ENCODE results near the gene STAC2. TPM values are rescaled to one million over a fixed set of nuclear protein-coding genes. Genes with fewer than 3 reads are reported as not detected.

STAC2 gene
- total and polyA plus RNA-seq, 2 of the 13 experiments (the other 11 are each of a cell fraction or from before 2014, with no cell fraction given): not detected

GRCh38 chr17:39244600-39245570 lies 19.1 kb upstream of the STAC2 start (continued):
- TF ChIP-seq, protein P1, sequence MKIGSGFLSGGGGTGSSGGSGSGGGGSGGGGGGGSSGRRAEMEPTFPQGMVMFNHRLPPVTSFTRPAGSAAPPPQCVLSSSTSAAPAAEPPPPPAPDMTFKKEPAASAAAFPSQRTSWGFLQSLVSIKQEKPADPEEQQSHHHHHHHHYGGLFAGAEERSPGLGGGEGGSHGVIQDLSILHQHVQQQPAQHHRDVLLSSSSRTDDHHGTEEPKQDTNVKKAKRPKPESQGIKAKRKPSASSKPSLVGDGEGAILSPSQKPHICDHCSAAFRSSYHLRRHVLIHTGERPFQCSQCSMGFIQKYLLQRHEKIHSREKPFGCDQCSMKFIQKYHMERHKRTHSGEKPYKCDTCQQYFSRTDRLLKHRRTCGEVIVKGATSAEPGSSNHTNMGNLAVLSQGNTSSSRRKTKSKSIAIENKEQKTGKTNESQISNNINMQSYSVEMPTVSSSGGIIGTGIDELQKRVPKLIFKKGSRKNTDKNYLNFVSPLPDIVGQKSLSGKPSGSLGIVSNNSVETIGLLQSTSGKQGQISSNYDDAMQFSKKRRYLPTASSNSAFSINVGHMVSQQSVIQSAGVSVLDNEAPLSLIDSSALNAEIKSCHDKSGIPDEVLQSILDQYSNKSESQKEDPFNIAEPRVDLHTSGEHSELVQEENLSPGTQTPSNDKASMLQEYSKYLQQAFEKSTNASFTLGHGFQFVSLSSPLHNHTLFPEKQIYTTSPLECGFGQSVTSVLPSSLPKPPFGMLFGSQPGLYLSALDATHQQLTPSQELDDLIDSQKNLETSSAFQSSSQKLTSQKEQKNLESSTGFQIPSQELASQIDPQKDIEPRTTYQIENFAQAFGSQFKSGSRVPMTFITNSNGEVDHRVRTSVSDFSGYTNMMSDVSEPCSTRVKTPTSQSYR (CRISPR knock-in tag; IDR thresholded peaks at IDR 0.05; ENCODE audit: borderline replicate concordance): no peak
- no peak for TF ChIP-seq ZNF549 (CRISPR knock-in tag; IDR thresholded peaks at IDR 0.05)
- no peak; the same call in 1 of the 2 replicates for TF ChIP-seq FOXO1 (CRISPR knock-in tag; IDR thresholded peaks at IDR 0.05)
- no peak for TF ChIP-seq MAFK (conservative IDR thresholded peaks at IDR 0.05 in 1 of 2, IDR thresholded peaks at IDR 0.05 in 1 of 2; ENCODE audit: low read length in 2 of 2)
- TF ChIP-seq CHD4 (IDR thresholded peaks at IDR 0.05; ENCODE audit: borderline replicate concordance, low read length): no peak
- TF ChIP-seq PCBP2 (optimal IDR thresholded peaks at IDR 0.05; ENCODE audit: low read depth, low read length, poor library complexity, severe bottlenecking): no peak
- TF ChIP-seq MLX (CRISPR knock-in tag; IDR thresholded peaks at IDR 0.05): no peak
- peak; percentile 59; the same call in 1 of the 2 replicates for TF ChIP-seq GATAD2A (CRISPR knock-in tag; IDR thresholded peaks at IDR 0.05)
- TF ChIP-seq ZNF20 (CRISPR knock-in tag; IDR thresholded peaks at IDR 0.05): no peak
- TF ChIP-seq AFF4 (CRISPR knock-in tag; IDR thresholded peaks at IDR 0.05): no peak
- TF ChIP-seq, protein P2, sequence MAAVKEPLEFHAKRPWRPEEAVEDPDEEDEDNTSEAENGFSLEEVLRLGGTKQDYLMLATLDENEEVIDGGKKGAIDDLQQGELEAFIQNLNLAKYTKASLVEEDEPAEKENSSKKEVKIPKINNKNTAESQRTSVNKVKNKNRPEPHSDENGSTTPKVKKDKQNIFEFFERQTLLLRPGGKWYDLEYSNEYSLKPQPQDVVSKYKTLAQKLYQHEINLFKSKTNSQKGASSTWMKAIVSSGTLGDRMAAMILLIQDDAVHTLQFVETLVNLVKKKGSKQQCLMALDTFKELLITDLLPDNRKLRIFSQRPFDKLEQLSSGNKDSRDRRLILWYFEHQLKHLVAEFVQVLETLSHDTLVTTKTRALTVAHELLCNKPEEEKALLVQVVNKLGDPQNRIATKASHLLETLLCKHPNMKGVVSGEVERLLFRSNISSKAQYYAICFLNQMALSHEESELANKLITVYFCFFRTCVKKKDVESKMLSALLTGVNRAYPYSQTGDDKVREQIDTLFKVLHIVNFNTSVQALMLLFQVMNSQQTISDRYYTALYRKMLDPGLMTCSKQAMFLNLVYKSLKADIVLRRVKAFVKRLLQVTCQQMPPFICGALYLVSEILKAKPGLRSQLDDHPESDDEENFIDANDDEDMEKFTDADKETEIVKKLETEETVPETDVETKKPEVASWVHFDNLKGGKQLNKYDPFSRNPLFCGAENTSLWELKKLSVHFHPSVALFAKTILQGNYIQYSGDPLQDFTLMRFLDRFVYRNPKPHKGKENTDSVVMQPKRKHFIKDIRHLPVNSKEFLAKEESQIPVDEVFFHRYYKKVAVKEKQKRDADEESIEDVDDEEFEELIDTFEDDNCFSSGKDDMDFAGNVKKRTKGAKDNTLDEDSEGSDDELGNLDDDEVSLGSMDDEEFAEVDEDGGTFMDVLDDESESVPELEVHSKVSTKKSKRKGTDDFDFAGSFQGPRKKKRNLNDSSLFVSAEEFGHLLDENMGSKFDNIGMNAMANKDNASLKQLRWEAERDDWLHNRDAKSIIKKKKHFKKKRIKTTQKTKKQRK (IDR thresholded peaks at IDR 0.05; ENCODE audit: low read length): no peak
- TF ChIP-seq MIER2 (CRISPR knock-in tag; IDR thresholded peaks at IDR 0.05): 0 out of 2 replicates have a peak, but pooled peaks have one; percentile 18
- no peak for TF ChIP-seq SP1 (IDR thresholded peaks at IDR 0.05)
- TF ChIP-seq SP1 (CRISPR knock-in tag; IDR thresholded peaks at IDR 0.05): no peak
- TF ChIP-seq MXD4 (CRISPR knock-in tag; IDR thresholded peaks at IDR 0.05): no peak
- no peak for TF ChIP-seq SIN3B (IDR thresholded peaks at IDR 0.05; ENCODE audit: low read length)
